Thymus (tissue), 11 donors: ENCODE results near the gene ATXN10. TPM values are rescaled to one million over a fixed set of nuclear protein-coding genes. Genes with fewer than 3 reads are reported as not detected.
"Not testable (repeated sequence)": the region's sequence is repeated elsewhere in the genome, so short reads cannot be mapped to it uniquely, and the experiment has no call there.

Source experiments
- DNase-seq, 9 donors: peaks; one replicate each; pipeline ENCODE4 v3.0.0-alpha.2; 2013; ENCODE audit warnings: low spot score in 9 of 9, low read depth in 6 of 9, missing footprints in 1 of 9
- H3K27ac ChIP-seq, 2 donors: one replicate each; pipeline ENCODE4 v1.5.1; 2013; ENCODE audit warnings: control low read depth in 1 of 2, low read depth in 1 of 2, low read length in 1 of 2, mild to moderate bottlenecking in 1 of 2, moderate library complexity in 1 of 2
- H3K27me3 ChIP-seq, 2 donors: one replicate each; pipeline ENCODE4 v1.5.1; 2013; ENCODE audit warnings: low read length in 1 of 2; ENCODE audit not compliant: control insufficient read depth in 2 of 2, insufficient read depth in 1 of 2
- H3K36me3 ChIP-seq, 2 donors: one replicate each; pipeline ENCODE4 v1.5.1; 2013; ENCODE audit warnings: low read length in 1 of 2, mild to moderate bottlenecking in 1 of 2, moderate library complexity in 1 of 2; ENCODE audit not compliant: control insufficient read depth in 2 of 2, insufficient read depth in 2 of 2
- H3K4me1 ChIP-seq, 2 donors: one replicate each; pipeline ENCODE4 v1.5.1; 2013; ENCODE audit warnings: low read length in 2 of 2; ENCODE audit not compliant: control insufficient read depth in 2 of 2, insufficient read depth in 2 of 2
- H3K4me3 ChIP-seq, 2 donors: one replicate each; pipeline ENCODE4 v1.5.1; 2013; ENCODE audit warnings: low read length in 2 of 2, control low read depth in 1 of 2, mild to moderate bottlenecking in 1 of 2
- H3K9me3 ChIP-seq, 2 donors: one replicate each; pipeline ENCODE4 v1.5.1; 2013; ENCODE audit warnings: low read length in 1 of 2, mild to moderate bottlenecking in 1 of 2; ENCODE audit not compliant: control insufficient read depth in 2 of 2, insufficient read depth in 1 of 2
- WGBS: extraction: QIAGEN DNeasy Blood & Tissue Kit; methylation state at CpG from one replicate; pipeline ENCODE4 v1.1.7; 2013; 5-methylcytosine and 5-hydroxymethylcytosine counted together
- polyA plus RNA-seq: library from polyadenylated mRNA; stranded (reverse); fragments of 200-250 nt; gene quantifications from one replicate; pipeline ENCODE4 v1.2.3, GENCODE V29; 2013
- total RNA-seq: library from RNA; stranded (reverse); fragments of 120-200 nt; gene quantifications from one replicate; pipeline ENCODE4 v1.2.4, GENCODE V29; 2013
- donor health status: healthy.

The ATXN10 gene
- total and polyA plus RNA-seq, 2 donors, result 86.7 to 111 TPM

- WGBS, result 90% methylated on average over 4 of the region's 4 CpGs
- no peak for DNase-seq
- H3K4me3 ChIP-seq, result no peak overlapping the region
- no peaks in the 10 kb centered on the region for H3K9me3 ChIP-seq
- H3K27me3 ChIP-seq, result no peaks in the 10 kb centered on the region
- H3K36me3 ChIP-seq, result no peaks in the 10 kb centered on the region
- no peak overlapping the region for H3K27ac ChIP-seq
- peaks cover 0 to 12% of the 10 kb centered on the region in 2 donors for H3K4me1 ChIP-seq
Measured at GRCh38 chr22:45682064-45682463, 10.4 kb downstream of the ATXN10 start.

GRCh38 chr22:45682773-45683172 is 11.1 kb downstream of the ATXN10 start:
- H3K36me3 ChIP-seq, H3K4me3 ChIP-seq, H3K9me3 ChIP-seq, H3K27me3 ChIP-seq, H3K27ac ChIP-seq, DNase-seq: not testable (repeated sequence)
- H3K4me1 ChIP-seq, result peaks cover 0 to 12% of the 10 kb centered on the region in 2 donors
- 96% methylated on average over 5 of the region's 5 CpGs for WGBS

- H3K27me3 ChIP-seq, result no peaks in the 10 kb centered on the region
- H3K4me1 ChIP-seq, result peaks cover 0 to 12% of the 10 kb centered on the region in 2 donors
- no peaks in the 10 kb centered on the region for H3K9me3 ChIP-seq
- 88% methylated on average over 6 of the region's 6 CpGs for WGBS
- no peaks in the 10 kb centered on the region for H3K36me3 ChIP-seq
- DNase-seq, result peak in 1 of 9 donors; percentile 10
- no peak overlapping the region for H3K27ac ChIP-seq
- no peak overlapping the region for H3K4me3 ChIP-seq
Measured at GRCh38 chr22:45683248-45683647, 11.6 kb downstream of the ATXN10 start.

DNA sequence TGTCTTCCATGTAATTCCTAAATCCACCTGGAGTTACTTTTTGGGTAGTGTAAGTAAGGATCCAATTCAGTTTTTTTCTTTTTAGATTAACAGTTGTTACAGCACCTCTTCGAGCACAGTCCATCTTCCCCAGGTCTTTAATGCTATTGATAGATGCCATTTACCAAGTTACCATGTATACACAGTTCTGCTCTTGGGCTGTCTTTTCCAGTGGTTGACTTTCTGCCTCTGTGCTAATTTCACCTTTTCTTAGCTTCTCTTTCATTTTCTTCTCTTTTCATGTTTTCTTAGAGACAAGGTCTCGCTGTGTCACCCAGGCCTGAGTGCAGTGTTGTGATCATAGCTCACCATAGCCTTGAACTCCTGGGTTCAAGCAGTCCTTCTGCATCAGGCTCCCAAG is 12.0 kb downstream of the ATXN10 start:
- Histone ChIP-seq H3K9me3 (no peaks in the 10 kb centered on the region), H3K4me1 (peaks cover 0 to 12% of the 10 kb centered on the region in 2 donors), H3K27me3 (no peaks in the 10 kb centered on the region), H3K4me3 (no peak overlapping the region), H3K36me3 (no peaks in the 10 kb centered on the region), H3K27ac (no peak overlapping the region)
- no peak for DNase-seq
- WGBS, result 94% methylated on average over 2 of the region's 2 CpGs

GRCh38 chr22:45684169-45684568 is 12.5 kb downstream of the ATXN10 start:
- no peak overlapping the region for H3K27ac ChIP-seq
- H3K36me3 ChIP-seq, result no peaks in the 10 kb centered on the region
- H3K4me3 ChIP-seq, result no peak overlapping the region
- no peak for DNase-seq
- WGBS, result 41% methylated on average over 4 of the region's 4 CpGs
- no peaks in the 10 kb centered on the region for H3K9me3 ChIP-seq
- peaks cover 0 to 12% of the 10 kb centered on the region in 2 donors for H3K4me1 ChIP-seq
- no peaks in the 10 kb centered on the region for H3K27me3 ChIP-seq

- Histone ChIP-seq H3K4me1 (peaks cover 0 to 12% of the 10 kb centered on the region in 2 donors), H3K27ac (no peak overlapping the region)
- WGBS, result 96% methylated on average over 5 of the region's 5 CpGs
Measured at GRCh38 chr22:45684752-45685574, 13.3 kb downstream of the ATXN10 start.

DNA sequence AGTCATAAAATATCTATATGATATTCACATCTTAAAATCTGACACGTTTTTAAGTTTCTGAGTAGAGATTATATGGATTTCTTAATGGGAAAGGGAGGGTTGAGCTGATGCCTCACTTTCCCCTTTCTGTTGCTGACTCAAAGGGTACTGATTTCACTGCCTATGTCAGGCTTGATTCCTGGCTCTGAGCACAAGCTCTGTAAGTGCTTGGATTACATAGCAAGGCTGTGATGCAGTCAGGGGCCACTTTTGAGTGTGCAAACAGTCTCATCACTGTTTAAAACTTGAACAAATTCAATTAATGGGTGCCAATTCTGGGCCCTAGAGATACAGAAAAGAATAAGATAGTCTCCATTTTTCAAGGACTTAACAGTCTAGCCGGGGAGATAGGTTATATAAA is 14.4 kb downstream of the ATXN10 start:
- Histone ChIP-seq H3K4me1 (peaks cover 0 to 12% of the 10 kb centered on the region in 2 donors), H3K9me3 (no peaks in the 10 kb centered on the region), H3K36me3 (peaks cover under 1 to 7% of the 10 kb centered on the region in 2 donors), H3K27me3 (no peaks in the 10 kb centered on the region), H3K27ac (no peak overlapping the region), H3K4me3 (no peak overlapping the region)
- over 99% methylated on average over 2 of the region's 2 CpGs for WGBS
- no peak for DNase-seq

More at GRCh38 chr22:45684752-45685574, 13.3 kb downstream of the ATXN10 start:
- Histone ChIP-seq H3K27me3 (no peaks in the 10 kb centered on the region), H3K9me3 (no peaks in the 10 kb centered on the region), H3K4me3 (no peak overlapping the region), H3K36me3 (no peaks in the 10 kb centered on the region)
- DNase-seq, result no peak

- H3K27ac ChIP-seq, result no peak overlapping the region
- WGBS, result 96% methylated on average over 5 of the region's 5 CpGs
- H3K4me3 ChIP-seq, result no peak overlapping the region
- peaks cover 3 to 12% of the 10 kb centered on the region in 2 donors for H3K36me3 ChIP-seq
- peaks cover 0 to 12% of the 10 kb centered on the region in 2 donors for H3K4me1 ChIP-seq
- no peak for DNase-seq
- H3K9me3 ChIP-seq, result no peaks in the 10 kb centered on the region
- no peaks in the 10 kb centered on the region for H3K27me3 ChIP-seq
Measured at GRCh38 chr22:45686836-45687235, 15.2 kb downstream of the ATXN10 start.

DNA sequence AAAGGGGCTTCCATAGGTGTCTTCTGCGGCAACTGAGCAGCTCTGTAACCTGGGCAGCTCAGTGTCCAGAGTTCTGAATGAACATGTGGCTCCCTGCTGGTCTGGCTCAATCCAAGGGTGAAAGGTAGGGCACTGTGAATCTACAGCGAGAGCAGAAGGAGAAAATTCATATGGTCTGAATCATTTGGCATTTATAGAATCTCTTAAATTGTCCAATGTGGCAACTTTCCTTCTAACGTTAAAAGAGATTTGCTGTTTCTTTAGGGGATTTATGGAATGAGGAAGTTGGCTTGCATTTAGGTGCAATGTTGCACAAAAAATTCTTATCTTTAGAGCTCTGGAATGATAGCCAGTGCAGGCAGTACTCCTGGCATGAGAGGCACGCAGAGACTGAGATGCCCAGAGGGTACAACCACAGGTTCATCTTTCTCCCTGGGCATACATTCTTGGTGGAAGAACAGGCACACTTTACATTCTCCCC is 17.0 kb downstream of the ATXN10 start:
- Histone ChIP-seq H3K4me1 (peaks cover 0 to 9% of the 10 kb centered on the region in 2 donors), H3K4me3 (no peak overlapping the region), H3K9me3 (no peaks in the 10 kb centered on the region), H3K36me3 (peaks cover 8 to 22% of the 10 kb centered on the region in 2 donors), H3K27ac (no peak overlapping the region), H3K27me3 (no peaks in the 10 kb centered on the region)
- WGBS, result 95% methylated on average over 4 of the region's 4 CpGs
- DNase-seq, result no peak
